Hepatocyte (in vitro differentiated cells): ENCODE results near the gene SCP2D1. TPM values are rescaled to one million over a fixed set of nuclear protein-coding genes. Genes with fewer than 3 reads are reported as not detected.

Experiments used
- DNase-seq: peaks from one replicate; pipeline ENCODE4 v3.0.0-alpha.2; 2016; ENCODE audit warnings: low spot score
- H2AFZ ChIP-seq: fragments of 200-600 bp; sonication (generic); 2 replicates; pipeline ENCODE4 v1.6.0; 2016; ENCODE audit warnings: antibody characterized with exemption, mild to moderate bottlenecking
- H3K27ac ChIP-seq: fragments of 200-600 bp; sonication (generic); 2 replicates; pipeline ENCODE4 v1.5.1; 2016; ENCODE audit warnings: mild to moderate bottlenecking
- H3K27me3 ChIP-seq: fragments of 200-600 bp; sonication (generic); 2 replicates; pipeline ENCODE4 v1.6.1; 2016
- H3K36me3 ChIP-seq: fragments of 200-600 bp; sonication (generic); replicated peaks from 2 replicates; pipeline ENCODE4 v1.5.1; 2016; ENCODE audit warnings: low read depth; ENCODE audit not compliant: insufficient read depth
- H3K4me1 ChIP-seq: fragments of 200-600 bp; sonication (generic); 2 replicates; pipeline ENCODE4 v1.5.1; 2016; ENCODE audit warnings: mild to moderate bottlenecking, moderate library complexity; ENCODE audit not compliant: insufficient read depth
- H3K4me2 ChIP-seq: fragments of 200-600 bp; sonication (generic); 2 replicates; pipeline ENCODE4 v1.6.0; 2016
- H3K4me3 ChIP-seq: fragments of 200-600 bp; sonication (generic); 2 replicates; pipeline ENCODE4 v1.5.1; 2016; ENCODE audit warnings: mild to moderate bottlenecking
- H3K79me2 ChIP-seq: fragments of 200-600 bp; sonication (generic); 2 replicates; pipeline ENCODE4 v1.6.0; 2017; ENCODE audit warnings: mild to moderate bottlenecking
- H3K9me2 ChIP-seq: fragments of 200-600 bp; sonication (generic); replicated peaks from 2 replicates; pipeline ENCODE4 v1.6.0; 2017; ENCODE audit warnings: mild to moderate bottlenecking; ENCODE audit not compliant: insufficient read depth
- H3K9me3 ChIP-seq: fragments of 200-600 bp; sonication (generic); 2 replicates; pipeline ENCODE4 v1.5.1; 2016; ENCODE audit warnings: low read depth, mild to moderate bottlenecking
- H4K20me1 ChIP-seq: fragments of 200-600 bp; sonication (generic); 2 replicates; pipeline ENCODE4 v1.6.0; 2016; ENCODE audit warnings: mild to moderate bottlenecking; ENCODE audit not compliant: insufficient read depth, poor library complexity, severe bottlenecking
- EZH2 ChIP-seq: fragments of 200-600 bp; sonication (generic); IDR thresholded peaks from 2 replicates; pipeline ENCODE4 v1.6.1; 2016; ENCODE audit warnings: antibody characterized with exemption, mild to moderate bottlenecking, borderline replicate concordance
- EZH2phosphoT487 ChIP-seq: fragments of 200-600 bp; sonication (generic); IDR thresholded peaks from one replicate; pipeline ENCODE4 v1.6.1; 2018; ENCODE audit warnings: antibody characterized with exemption, mild to moderate bottlenecking, low read depth, moderate library complexity; ENCODE audit not compliant: unreplicated experiment, severe bottlenecking
- WGBS: methylation state at CpG from one replicate; pipeline ENCODE4 v1.1.6; 2016; ENCODE audit warnings: low lambda C conversion rate; ENCODE audit errors: missing lambda C conversion rate; 5-methylcytosine and 5-hydroxymethylcytosine counted together
- polyA plus RNA-seq: library from polyadenylated mRNA; unstranded; fragments of >200 nt; fragmentation: Nextera tagmentation; extraction: Ambion mirVana; gene quantifications from 2 replicates; pipeline ENCODE4 v1.2.1, GENCODE V29; 2016
- total RNA-seq: library from RNA; depleted of rRNA; stranded (reverse); fragments of >200 nt; gene quantifications from 2 replicates; pipeline ENCODE4 v1.2.3, GENCODE V29; 2014
- TF ChIP-seq, protein P1 (sequence below): fragments of 200-600 bp; sonication (generic); IDR thresholded peaks from 2 replicates; pipeline ENCODE4 v1.5.1; 2016; ENCODE audit warnings: antibody characterized with exemption, mild to moderate bottlenecking; ENCODE audit not compliant: poor library complexity

The SCP2D1 gene
- total and polyA plus RNA-seq, 2 experiments from 2014 or later = not detected

DNA sequence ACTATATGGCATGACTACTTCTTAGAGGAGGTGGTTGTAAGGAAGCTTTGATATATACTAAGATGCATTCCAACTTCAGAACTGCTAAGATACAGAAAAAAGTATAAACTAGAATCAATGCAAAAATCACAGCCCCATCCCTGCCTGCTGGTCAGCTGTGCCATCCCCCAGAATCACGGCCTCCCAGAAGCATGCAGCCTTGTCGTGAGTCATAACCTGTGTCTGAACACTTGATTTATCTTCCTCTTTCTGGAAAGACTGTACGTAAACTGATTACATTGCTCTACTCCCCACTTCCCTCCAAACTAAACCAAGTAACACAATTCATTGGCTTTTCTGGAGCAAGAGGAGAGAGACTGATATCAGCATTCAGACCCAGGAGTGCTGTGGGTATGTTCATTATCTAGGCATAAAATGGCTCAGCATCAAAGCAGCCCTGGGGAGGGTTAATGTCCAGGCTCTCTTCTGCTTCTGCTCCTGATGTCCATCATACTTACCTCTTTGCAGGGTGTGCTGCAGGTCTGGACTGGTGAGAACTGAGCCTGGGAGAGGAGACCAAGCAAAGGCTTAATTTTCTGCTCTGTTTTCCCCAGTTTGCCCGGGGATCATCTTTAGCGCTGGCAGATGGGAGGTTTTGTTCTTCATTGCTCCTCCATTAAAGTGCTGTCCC is 18.4 kb downstream of the SCP2D1 start:
- no peaks in the 10 kb centered on the region for H3K79me2 ChIP-seq
- DNase-seq = peak; percentile 22
- H3K36me3 ChIP-seq = no peaks in the 10 kb centered on the region
- no peaks in the 10 kb centered on the region for H4K20me1 ChIP-seq
- 50% methylated on average over 5 of the region's 5 CpGs for WGBS
- H3K4me3 ChIP-seq = no peak overlapping the region
- H3K4me2 ChIP-seq = no peak overlapping the region
- TF ChIP-seq EZH2 (no peak), EZH2phosphoT487 (no peak)
- TF ChIP-seq, protein P1, sequence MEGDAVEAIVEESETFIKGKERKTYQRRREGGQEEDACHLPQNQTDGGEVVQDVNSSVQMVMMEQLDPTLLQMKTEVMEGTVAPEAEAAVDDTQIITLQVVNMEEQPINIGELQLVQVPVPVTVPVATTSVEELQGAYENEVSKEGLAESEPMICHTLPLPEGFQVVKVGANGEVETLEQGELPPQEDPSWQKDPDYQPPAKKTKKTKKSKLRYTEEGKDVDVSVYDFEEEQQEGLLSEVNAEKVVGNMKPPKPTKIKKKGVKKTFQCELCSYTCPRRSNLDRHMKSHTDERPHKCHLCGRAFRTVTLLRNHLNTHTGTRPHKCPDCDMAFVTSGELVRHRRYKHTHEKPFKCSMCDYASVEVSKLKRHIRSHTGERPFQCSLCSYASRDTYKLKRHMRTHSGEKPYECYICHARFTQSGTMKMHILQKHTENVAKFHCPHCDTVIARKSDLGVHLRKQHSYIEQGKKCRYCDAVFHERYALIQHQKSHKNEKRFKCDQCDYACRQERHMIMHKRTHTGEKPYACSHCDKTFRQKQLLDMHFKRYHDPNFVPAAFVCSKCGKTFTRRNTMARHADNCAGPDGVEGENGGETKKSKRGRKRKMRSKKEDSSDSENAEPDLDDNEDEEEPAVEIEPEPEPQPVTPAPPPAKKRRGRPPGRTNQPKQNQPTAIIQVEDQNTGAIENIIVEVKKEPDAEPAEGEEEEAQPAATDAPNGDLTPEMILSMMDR = no peak
- H2AFZ ChIP-seq = no peak overlapping the region
- no peaks in the 10 kb centered on the region for H3K27me3 ChIP-seq
- no peak overlapping the region for H3K27ac ChIP-seq
- H3K9me2 ChIP-seq = no peaks in the 10 kb centered on the region
- no peaks in the 10 kb centered on the region for H3K4me1 ChIP-seq
- no peaks in the 10 kb centered on the region for H3K9me3 ChIP-seq

DNA sequence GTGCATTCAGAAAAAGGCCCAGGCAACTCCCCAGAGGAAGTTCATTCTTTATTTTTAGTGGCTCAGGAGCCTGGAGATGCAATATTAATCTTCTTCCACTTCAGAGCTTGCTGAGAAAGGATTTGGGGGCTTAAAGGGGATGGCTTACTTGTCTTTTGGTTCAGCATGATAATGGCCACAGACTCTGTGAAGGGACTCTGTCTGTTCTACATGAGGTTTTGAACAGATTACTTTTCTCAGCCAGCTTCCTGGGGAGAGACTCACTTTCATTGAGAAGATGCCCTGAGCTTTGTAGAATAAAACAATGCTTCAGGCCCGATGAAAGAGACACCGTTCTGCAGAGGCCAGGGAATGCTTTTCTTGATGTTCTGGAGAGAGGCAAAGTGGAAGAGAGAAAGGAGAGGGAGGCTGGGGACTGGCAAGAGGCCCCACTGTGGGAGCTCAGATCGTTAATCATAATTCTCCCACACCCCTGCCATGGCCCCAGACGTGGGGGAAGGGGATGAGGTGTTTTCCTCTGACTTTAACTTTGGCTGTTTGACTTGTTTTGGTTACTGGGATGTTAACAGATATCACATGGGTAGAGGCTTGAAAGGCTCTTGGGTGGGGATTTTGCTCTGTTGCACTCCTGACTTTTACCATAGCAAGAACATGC is 19.1 kb downstream of the SCP2D1 start:
- no peaks in the 10 kb centered on the region for H3K36me3 ChIP-seq
- no peak overlapping the region for H3K27ac ChIP-seq
- H2AFZ ChIP-seq = no peak overlapping the region
- WGBS = 58% methylated on average over 4 of the region's 4 CpGs
- no peaks in the 10 kb centered on the region for H4K20me1 ChIP-seq
- H3K9me2 ChIP-seq = no peaks in the 10 kb centered on the region
- no peaks in the 10 kb centered on the region for H3K79me2 ChIP-seq
- H3K4me1 ChIP-seq = peaks cover 3% of the 10 kb centered on the region
- no peak for TF ChIP-seq EZH2phosphoT487
- no peaks in the 10 kb centered on the region for H3K9me3 ChIP-seq
- H3K4me3 ChIP-seq = no peak overlapping the region
- no peaks in the 10 kb centered on the region for H3K27me3 ChIP-seq
- H3K4me2 ChIP-seq = no peak overlapping the region
- no peak for DNase-seq

DNA sequence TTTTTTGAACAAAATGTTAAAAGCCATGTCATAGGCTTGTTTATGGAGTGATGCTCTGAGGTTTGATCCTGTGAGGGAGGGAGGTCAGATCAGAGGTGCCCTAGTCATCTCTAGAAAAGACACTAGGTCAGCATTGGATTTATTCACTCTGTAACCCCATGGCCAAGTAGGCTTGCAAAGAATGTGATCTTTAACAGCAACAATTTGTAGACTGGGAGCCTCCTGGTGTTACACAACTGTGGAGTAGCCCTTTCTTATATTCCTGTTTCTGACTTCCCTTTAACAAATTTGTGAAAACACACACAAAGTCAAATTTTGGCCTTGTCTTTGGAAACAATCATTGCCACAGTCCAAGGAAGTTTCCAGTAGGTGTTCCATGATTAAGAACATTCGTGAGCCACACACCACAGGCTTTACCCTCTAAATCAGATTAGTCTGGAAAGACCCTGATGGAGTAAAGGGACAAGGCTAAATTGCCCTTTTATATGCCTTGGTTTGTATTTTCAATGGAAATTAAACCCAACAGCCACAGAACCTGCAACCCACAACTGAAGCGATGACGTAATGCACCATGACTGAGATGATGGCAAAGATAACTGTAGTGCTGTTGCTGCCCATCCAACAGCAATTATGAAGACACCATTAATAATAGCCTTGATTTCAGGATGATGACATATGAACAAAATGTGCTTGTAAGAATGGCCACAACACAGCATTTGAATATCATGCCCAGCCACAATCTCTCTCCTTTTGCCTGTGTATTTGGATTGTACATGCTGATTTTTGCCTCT is 22.1 kb downstream of the SCP2D1 start:
- Histone ChIP-seq H3K4me1 (peaks cover 5% of the 10 kb centered on the region), H3K9me2 (no peaks in the 10 kb centered on the region), H3K4me3 (no peak overlapping the region), H3K36me3 (no peaks in the 10 kb centered on the region), H4K20me1 (no peaks in the 10 kb centered on the region), H3K4me2 (no peak overlapping the region), H3K27me3 (no peaks in the 10 kb centered on the region), H2AFZ (no peak overlapping the region), H3K27ac (no peak overlapping the region), H3K9me3 (no peaks in the 10 kb centered on the region), H3K79me2 (no peaks in the 10 kb centered on the region)
- WGBS = 96% methylated on average over 3 of the region's 3 CpGs
- no peak for TF ChIP-seq EZH2phosphoT487
- TF ChIP-seq, protein P1 = no peak
- no peak for TF ChIP-seq EZH2
- DNase-seq = no peak

DNA sequence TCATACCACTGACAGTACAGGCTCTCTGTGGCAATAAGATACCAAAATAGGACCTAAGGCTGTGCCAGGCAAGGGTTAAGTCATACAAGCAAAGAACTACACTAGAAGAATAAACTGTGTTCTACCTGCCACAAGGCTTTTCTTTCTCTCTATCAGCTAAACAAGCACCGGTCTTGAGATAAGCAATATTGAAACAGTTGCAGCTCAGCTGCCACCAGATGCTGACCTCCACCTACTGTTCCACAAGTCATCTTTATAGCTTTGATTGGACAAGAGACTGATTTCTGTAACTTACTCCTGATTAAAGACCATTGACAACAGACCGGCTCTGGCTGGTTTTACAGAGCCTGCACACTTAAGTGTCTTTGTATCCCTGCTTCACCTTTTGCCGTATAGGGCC is 24.1 kb downstream of the SCP2D1 start:
- no peak overlapping the region for H3K4me3 ChIP-seq
- no peaks in the 10 kb centered on the region for H3K27me3 ChIP-seq
- H4K20me1 ChIP-seq = no peaks in the 10 kb centered on the region
- H3K36me3 ChIP-seq = no peaks in the 10 kb centered on the region
- no peaks in the 10 kb centered on the region for H3K9me3 ChIP-seq
- 32% methylated on average over 3 of the region's 3 CpGs for WGBS
- H3K4me1 ChIP-seq = peaks cover 5% of the 10 kb centered on the region
- no peaks in the 10 kb centered on the region for H3K9me2 ChIP-seq
- TF ChIP-seq, protein P1 = peak; percentile 6
- TF ChIP-seq EZH2 (no peak), EZH2phosphoT487 (no peak)
- H3K79me2 ChIP-seq = no peaks in the 10 kb centered on the region
- peak; percentile 21 for DNase-seq
- H2AFZ ChIP-seq = no peak overlapping the region
- no peak overlapping the region for H3K4me2 ChIP-seq
- H3K27ac ChIP-seq = no peak overlapping the region
